GM23338 (cell line): ENCODE measurements around the gene SCN1B. TPM values are rescaled to one million over a fixed set of nuclear protein-coding genes. Genes with fewer than 3 reads are reported as not detected.

Experiments used
- ATAC-seq: fragments of 200-7000 bp; cut with Tn5 transposase; 3 replicates; pipeline ENCODE4 v1.9.1; 2020
- DNase-seq: peaks from one replicate; pipeline ENCODE4 v3.0.0-alpha.2; 2015; ENCODE audit warnings: low spot score
- H2AFZ ChIP-seq: fragments of 200-600 bp; sonication (generic); 2 replicates; pipeline ENCODE4 v1.8.0; 2016; ENCODE audit warnings: antibody characterized with exemption, mild to moderate bottlenecking, moderate library complexity
- H3F3A ChIP-seq: fragments of 200-600 bp; sonication (generic); replicated peaks from 2 replicates; pipeline ENCODE4 v1.8.0; 2017; ENCODE audit warnings: antibody characterized with exemption, mixed run types, low read depth
- H3K27ac ChIP-seq: fragments of 200-600 bp; sonication (generic); 2 replicates; pipeline ENCODE4 v1.6.1; 2016; ENCODE audit warnings: low read depth
- H3K27me3 ChIP-seq: fragments of 200-600 bp; sonication (generic); 2 replicates; pipeline ENCODE4 v1.8.0; 2016; ENCODE audit warnings: mild to moderate bottlenecking, mixed run types, moderate library complexity; ENCODE audit not compliant: insufficient read depth
- H3K36me3 ChIP-seq: fragments of 200-600 bp; sonication (generic); 2 replicates; pipeline ENCODE4 v1.8.0; 2016; ENCODE audit warnings: mild to moderate bottlenecking; ENCODE audit not compliant: insufficient read depth
- H3K4me1 ChIP-seq: fragments of 200-600 bp; sonication (generic); 2 replicates; pipeline ENCODE4 v1.8.0; 2016; ENCODE audit warnings: mild to moderate bottlenecking, moderate library complexity; ENCODE audit not compliant: insufficient read depth
- H3K4me2 ChIP-seq: fragments of 200-600 bp; sonication (generic); 2 replicates; pipeline ENCODE4 v1.7.1; 2017; ENCODE audit warnings: mixed run types
- H3K4me3 ChIP-seq: fragments of 200-600 bp; sonication (generic); 2 replicates; pipeline ENCODE4 v1.6.1; 2016; ENCODE audit warnings: mixed run types
- H3K79me2 ChIP-seq: fragments of 200-600 bp; sonication (generic); replicated peaks from 2 replicates; pipeline ENCODE4 v1.8.0; 2017; ENCODE audit warnings: mild to moderate bottlenecking; ENCODE audit not compliant: insufficient read depth
- H3K9me2 ChIP-seq: fragments of 200-600 bp; sonication (generic); 2 replicates; pipeline ENCODE4 v1.8.0; 2017; ENCODE audit not compliant: insufficient read depth
- H4K20me1 ChIP-seq: fragments of 200-600 bp; sonication (generic); replicated peaks from 2 replicates; pipeline ENCODE4 v1.8.0; 2017; ENCODE audit warnings: mild to moderate bottlenecking; ENCODE audit not compliant: insufficient read depth
- H3K27ac Mint-ChIP-seq: 2 replicates; pipeline ENCODE4 v1.8.0; 2020; ENCODE audit warnings: inconsistent platforms, mild to moderate bottlenecking, moderate library complexity, mixed read lengths
- H3K27me3 Mint-ChIP-seq: 3 replicates; pipeline ENCODE4 v1.8.0; 2022; ENCODE audit warnings: low read depth, mild to moderate bottlenecking, moderate library complexity, mixed read lengths, inconsistent platforms; ENCODE audit not compliant: insufficient read depth, poor library complexity
- H3K36me3 Mint-ChIP-seq: 3 replicates; pipeline ENCODE4 v1.8.0; 2021; ENCODE audit warnings: low read depth, mild to moderate bottlenecking, inconsistent platforms, moderate library complexity, mixed read lengths
- H3K4me1 Mint-ChIP-seq: 3 replicates; pipeline ENCODE4 v1.8.0; 2020; ENCODE audit warnings: mild to moderate bottlenecking, inconsistent platforms, mixed read lengths
- H3K4me3 Mint-ChIP-seq: 3 replicates; pipeline ENCODE4 v1.8.0; 2021; ENCODE audit warnings: moderate library complexity, mild to moderate bottlenecking, inconsistent platforms, mixed read lengths
- H3K9me3 Mint-ChIP-seq: 3 replicates; pipeline ENCODE4 v1.8.0; 2020; ENCODE audit warnings: moderate library complexity, mild to moderate bottlenecking, inconsistent platforms, mixed read lengths
- EZH2 ChIP-seq: fragments of 200-600 bp; sonication (generic); IDR thresholded peaks from one replicate; pipeline ENCODE4 v1.8.0; 2017; ENCODE audit warnings: antibody characterized with exemption, mild to moderate bottlenecking, low read depth; ENCODE audit not compliant: unreplicated experiment
- ZNF114 ChIP-seq: fragments of 250-450 bp; sonication (Bioruptor Pico); IDR thresholded peaks from 2 replicates; pipeline ENCODE4 v1.5.0; 2020; ENCODE audit warnings: mild to moderate bottlenecking, moderate library complexity
- polyA plus RNA-seq: library from polyadenylated mRNA; unstranded; fragments of >200 nt; fragmentation: Nextera tagmentation; extraction: Ambion mirVana; gene quantifications from 2 replicates; pipeline ENCODE4 v1.2.1, GENCODE V29; 2016
- total RNA-seq: library from RNA; depleted of rRNA; stranded (reverse); fragments of >200 nt; shearing (Covaris generic); gene quantifications from 2 replicates; pipeline ENCODE4 v1.2.3, GENCODE V29; 2014
- TF ChIP-seq, protein P1 (sequence below): fragments of 250-450 bp; sonication (Bioruptor Pico); IDR thresholded peaks from 2 replicates; pipeline ENCODE4 v1.5.0; 2020; ENCODE audit warnings: mild to moderate bottlenecking, moderate library complexity
- TF ChIP-seq, protein P2 (sequence below), 2 experiments: fragments of 200-600 bp in 1 of 2; sonication (generic) in 1 of 2; conservative IDR thresholded peaks; 2 replicates each; pipeline versions ENCODE4 v1.5.1 to v1.6.1; 2016 to 2017; ENCODE audit warnings: antibody characterized with exemption in 2 of 2, low read depth in 2 of 2, mild to moderate bottlenecking in 2 of 2, moderate library complexity in 1 of 2

The SCN1B gene
- total and polyA plus RNA-seq, 2 experiments from 2014 or later: 1.7 to 4.8 TPM

DNA sequence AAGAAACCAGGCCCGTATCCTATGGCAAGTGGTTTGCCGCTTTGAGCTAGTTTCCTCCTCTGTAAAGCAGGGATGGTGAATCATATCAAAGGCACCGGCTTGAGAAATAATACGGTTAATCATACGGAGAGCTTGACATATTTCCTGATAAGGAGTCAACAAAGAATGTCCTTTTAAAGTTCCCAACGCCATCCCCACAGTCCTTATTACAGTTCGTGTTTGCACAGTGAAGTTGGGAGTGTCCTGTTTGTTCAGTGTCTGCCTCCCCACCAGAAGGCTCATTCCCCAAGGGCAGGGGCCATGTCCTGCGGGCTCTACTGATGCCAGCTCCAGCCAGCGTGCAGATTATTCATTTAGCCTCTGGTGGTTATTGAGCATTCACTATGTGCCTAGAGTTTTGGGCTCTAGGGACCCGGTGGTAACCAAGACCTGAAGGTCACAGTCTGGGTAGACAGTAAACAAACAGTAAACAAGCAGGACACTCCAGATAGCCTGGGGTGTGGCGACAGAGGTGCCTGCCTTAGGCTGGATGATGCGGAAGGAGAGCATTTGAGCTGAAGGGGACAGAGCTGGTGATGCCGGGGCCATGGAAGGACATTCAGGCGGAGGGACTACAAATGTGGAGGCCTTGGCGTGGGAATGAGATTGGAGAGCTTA lies 23.8 kb upstream of the SCN1B start:
- Histone ChIP-seq H3K27ac (peak overlapping the region; percentile 45; the same call in 1 of the 2 replicates), H3K36me3 (peaks cover 36% of the 10 kb centered on the region), H3F3A (peaks cover 34% of the 10 kb centered on the region), H3K4me1 (peaks cover 25% of the 10 kb centered on the region), H3K27me3 (no peaks in the 10 kb centered on the region), H4K20me1 (peaks cover 60% of the 10 kb centered on the region), H2AFZ (no peak overlapping the region), H3K4me3 (no peak overlapping the region), H3K9me2 (no peaks in the 10 kb centered on the region), H3K4me2 (no peak overlapping the region), H3K79me2 (peaks cover 73% of the 10 kb centered on the region)
- Mint-ChIP-seq H3K4me3 (no peak overlapping the region), H3K27me3 (peaks cover 12% of the 10 kb centered on the region), H3K36me3 (peaks cover 83% of the 10 kb centered on the region), H3K4me1 (peaks cover 30% of the 10 kb centered on the region), H3K27ac (peak overlapping the region; percentile 73), H3K9me3 (no peaks in the 10 kb centered on the region; the same call in 1 of the 3 replicates)
- ATAC-seq: no peak
- TF ChIP-seq, protein P1, sequence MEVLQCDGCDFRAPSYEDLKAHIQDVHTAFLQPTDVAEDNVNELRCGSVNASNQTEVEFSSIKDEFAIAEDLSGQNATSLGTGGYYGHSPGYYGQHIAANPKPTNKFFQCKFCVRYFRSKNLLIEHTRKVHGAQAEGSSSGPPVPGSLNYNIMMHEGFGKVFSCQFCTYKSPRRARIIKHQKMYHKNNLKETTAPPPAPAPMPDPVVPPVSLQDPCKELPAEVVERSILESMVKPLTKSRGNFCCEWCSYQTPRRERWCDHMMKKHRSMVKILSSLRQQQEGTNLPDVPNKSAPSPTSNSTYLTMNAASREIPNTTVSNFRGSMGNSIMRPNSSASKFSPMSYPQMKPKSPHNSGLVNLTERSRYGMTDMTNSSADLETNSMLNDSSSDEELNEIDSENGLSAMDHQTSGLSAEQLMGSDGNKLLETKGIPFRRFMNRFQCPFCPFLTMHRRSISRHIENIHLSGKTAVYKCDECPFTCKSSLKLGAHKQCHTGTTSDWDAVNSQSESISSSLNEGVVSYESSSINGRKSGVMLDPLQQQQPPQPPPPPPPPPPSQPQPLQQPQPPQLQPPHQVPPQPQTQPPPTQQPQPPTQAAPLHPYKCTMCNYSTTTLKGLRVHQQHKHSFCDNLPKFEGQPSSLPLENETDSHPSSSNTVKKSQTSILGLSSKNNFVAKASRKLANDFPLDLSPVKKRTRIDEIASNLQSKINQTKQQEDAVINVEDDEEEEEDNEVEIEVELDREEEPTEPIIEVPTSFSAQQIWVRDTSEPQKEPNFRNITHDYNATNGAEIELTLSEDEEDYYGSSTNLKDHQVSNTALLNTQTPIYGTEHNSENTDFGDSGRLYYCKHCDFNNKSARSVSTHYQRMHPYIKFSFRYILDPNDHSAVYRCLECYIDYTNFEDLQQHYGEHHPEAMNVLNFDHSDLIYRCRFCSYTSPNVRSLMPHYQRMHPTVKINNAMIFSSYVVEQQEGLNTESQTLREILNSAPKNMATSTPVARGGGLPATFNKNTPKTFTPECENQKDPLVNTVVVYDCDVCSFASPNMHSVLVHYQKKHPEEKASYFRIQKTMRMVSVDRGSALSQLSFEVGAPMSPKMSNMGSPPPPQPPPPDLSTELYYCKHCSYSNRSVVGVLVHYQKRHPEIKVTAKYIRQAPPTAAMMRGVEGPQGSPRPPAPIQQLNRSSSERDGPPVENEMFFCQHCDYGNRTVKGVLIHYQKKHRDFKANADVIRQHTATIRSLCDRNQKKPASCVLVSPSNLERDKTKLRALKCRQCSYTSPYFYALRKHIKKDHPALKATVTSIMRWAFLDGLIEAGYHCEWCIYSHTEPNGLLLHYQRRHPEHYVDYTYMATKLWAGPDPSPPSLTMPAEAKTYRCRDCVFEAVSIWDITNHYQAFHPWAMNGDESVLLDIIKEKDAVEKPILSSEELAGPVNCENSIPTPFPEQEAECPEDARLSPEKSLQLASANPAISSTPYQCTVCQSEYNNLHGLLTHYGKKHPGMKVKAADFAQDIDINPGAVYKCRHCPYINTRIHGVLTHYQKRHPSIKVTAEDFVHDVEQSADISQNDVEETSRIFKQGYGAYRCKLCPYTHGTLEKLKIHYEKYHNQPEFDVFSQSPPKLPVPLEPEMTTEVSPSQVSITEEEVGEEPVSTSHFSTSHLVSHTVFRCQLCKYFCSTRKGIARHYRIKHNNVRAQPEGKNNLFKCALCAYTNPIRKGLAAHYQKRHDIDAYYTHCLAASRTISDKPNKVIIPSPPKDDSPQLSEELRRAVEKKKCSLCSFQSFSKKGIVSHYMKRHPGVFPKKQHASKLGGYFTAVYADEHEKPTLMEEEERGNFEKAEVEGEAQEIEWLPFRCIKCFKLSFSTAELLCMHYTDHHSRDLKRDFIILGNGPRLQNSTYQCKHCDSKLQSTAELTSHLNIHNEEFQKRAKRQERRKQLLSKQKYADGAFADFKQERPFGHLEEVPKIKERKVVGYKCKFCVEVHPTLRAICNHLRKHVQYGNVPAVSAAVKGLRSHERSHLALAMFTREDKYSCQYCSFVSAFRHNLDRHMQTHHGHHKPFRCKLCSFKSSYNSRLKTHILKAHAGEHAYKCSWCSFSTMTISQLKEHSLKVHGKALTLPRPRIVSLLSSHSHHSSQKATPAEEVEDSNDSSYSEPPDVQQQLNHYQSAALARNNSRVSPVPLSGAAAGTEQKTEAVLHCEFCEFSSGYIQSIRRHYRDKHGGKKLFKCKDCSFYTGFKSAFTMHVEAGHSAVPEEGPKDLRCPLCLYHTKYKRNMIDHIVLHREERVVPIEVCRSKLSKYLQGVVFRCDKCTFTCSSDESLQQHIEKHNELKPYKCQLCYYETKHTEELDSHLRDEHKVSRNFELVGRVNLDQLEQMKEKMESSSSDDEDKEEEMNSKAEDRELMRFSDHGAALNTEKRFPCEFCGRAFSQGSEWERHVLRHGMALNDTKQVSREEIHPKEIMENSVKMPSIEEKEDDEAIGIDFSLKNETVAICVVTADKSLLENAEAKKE (CRISPR knock-in tag): no peak
- no peak for DNase-seq

DNA sequence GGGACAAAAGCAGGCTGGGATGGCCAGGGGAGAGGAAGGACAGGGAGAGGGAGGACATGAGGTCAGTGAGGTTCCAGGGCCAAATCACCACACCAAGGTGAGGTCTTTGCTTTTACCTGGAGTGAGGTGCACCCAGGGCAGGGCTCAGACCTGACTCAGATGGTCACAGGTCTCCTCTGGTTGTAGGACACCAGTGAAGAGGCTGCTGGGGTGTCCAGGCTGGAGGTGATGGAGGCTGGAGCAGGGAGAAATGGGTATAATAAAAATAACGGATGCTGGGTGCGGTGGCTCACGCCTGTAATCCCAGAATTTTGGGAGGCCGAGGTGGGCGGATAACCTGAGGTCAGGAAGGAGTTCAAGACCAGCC lies 23.3 kb upstream of the SCN1B start:
- H2AFZ ChIP-seq: no peak overlapping the region
- peak overlapping the region; percentile 45; the same call in 1 of the 2 replicates for H3K27ac ChIP-seq
- ATAC-seq (no peak), DNase-seq (no peak)
- H3K9me3 Mint-ChIP-seq: no peaks in the 10 kb centered on the region; the same call in 2 of the 3 replicates
- H3K4me3 ChIP-seq: no peak overlapping the region
- peaks cover 20% of the 10 kb centered on the region for H3K4me1 ChIP-seq
- no peaks in the 10 kb centered on the region for H3K27me3 ChIP-seq
- peaks cover 38% of the 10 kb centered on the region for H3K36me3 ChIP-seq
- H3K4me2 ChIP-seq: no peak overlapping the region
- H3K4me1 Mint-ChIP-seq: peaks cover 27% of the 10 kb centered on the region
- peaks cover 60% of the 10 kb centered on the region for H4K20me1 ChIP-seq
- H3F3A ChIP-seq: peaks cover 32% of the 10 kb centered on the region
- H3K79me2 ChIP-seq: peaks cover 68% of the 10 kb centered on the region
- H3K9me2 ChIP-seq: no peaks in the 10 kb centered on the region
- peaks cover 83% of the 10 kb centered on the region for H3K36me3 Mint-ChIP-seq
- no peak overlapping the region for H3K4me3 Mint-ChIP-seq
- H3K27ac Mint-ChIP-seq: peak overlapping the region; percentile 73; the same call in 1 of the 2 replicates
- peaks cover 12% of the 10 kb centered on the region for H3K27me3 Mint-ChIP-seq
- TF ChIP-seq, protein P2, sequence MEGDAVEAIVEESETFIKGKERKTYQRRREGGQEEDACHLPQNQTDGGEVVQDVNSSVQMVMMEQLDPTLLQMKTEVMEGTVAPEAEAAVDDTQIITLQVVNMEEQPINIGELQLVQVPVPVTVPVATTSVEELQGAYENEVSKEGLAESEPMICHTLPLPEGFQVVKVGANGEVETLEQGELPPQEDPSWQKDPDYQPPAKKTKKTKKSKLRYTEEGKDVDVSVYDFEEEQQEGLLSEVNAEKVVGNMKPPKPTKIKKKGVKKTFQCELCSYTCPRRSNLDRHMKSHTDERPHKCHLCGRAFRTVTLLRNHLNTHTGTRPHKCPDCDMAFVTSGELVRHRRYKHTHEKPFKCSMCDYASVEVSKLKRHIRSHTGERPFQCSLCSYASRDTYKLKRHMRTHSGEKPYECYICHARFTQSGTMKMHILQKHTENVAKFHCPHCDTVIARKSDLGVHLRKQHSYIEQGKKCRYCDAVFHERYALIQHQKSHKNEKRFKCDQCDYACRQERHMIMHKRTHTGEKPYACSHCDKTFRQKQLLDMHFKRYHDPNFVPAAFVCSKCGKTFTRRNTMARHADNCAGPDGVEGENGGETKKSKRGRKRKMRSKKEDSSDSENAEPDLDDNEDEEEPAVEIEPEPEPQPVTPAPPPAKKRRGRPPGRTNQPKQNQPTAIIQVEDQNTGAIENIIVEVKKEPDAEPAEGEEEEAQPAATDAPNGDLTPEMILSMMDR (conservative IDR thresholded peaks at IDR 0.05; ENCODE audit: low read depth in 2 of 2): no peak
- no peak for TF ChIP-seq ZNF114 (CRISPR knock-in tag)
- TF ChIP-seq EZH2: no peak
